ENCODE data around the gene PARVB. TPM values are rescaled to one million over a fixed set of nuclear protein-coding genes. Genes with fewer than 3 reads are reported as not detected.
A peak's percentile ranks its signal among the peaks of the same experiment; 100 is the strongest.
"Not testable (repeated sequence)": the region's sequence is repeated elsewhere in the genome, so short reads cannot be mapped to it uniquely, and the experiment has no call there.

The PARVB gene
- total RNA-seq, 1 donor from 2014 or later = 98.1 TPM

DNA sequence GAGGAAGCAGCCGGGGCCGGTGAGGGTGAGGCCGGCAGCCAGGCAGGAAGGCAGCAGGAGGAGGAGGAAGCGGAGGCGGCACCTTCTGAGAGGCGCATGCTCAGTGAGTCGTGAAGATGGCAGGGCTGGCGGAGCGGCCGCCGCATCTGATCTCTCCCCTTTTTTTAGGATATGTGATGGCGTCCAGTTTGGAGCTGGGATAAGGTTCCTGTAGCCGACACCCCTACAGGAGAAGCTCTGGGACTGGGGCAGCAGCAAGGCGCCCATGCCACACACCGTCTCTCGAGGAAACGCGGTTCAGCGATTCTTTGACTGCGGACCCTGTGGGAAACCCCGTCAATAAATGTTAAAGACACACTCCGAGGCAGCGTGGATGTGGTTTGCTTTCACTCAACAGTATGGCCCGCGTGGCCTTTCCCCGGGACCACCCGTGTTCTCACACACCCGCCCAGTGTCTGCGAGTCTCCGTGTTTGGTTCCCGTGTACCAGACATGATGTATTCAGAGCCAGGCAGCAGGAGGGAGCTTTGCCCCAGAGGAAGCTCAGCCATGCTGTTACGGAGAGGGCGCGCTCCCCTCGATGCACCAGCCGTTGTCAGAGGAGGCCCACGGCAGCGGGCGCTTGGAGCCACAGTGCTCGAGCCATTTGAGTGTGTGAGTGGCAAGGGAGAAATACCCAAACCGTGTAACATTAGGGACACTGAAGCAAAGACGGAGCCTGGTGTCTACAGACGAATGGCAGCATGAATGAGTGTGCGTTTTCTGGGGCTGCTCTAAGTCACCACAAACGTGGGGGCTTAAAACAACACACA is 27.7 kb upstream of the PARVB start:
- intact Hi-C loops (cut with DNase I) = no loop called here
- peak; percentile 89 for DNase-seq (ENCODE audit: low spot score)

DNA sequence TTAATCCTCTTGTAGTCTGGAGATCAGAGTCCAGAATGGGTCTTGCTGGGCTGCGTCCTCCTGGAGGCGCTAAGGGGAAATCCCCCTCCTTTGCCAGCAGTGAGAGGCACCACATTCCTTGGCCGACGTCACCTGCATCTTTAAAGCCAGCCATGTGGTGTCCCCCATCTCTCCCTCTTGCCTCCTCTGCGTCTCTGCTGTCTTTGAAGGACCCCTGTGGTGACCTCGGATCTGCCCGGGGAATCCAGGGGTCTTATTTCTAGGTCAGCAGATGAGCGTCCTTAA is 27.2 kb upstream of the PARVB start:
- intact Hi-C loops (cut with DNase I) = no loop called here
- DNase-seq (ENCODE audit: low spot score) = no peak

DNA sequence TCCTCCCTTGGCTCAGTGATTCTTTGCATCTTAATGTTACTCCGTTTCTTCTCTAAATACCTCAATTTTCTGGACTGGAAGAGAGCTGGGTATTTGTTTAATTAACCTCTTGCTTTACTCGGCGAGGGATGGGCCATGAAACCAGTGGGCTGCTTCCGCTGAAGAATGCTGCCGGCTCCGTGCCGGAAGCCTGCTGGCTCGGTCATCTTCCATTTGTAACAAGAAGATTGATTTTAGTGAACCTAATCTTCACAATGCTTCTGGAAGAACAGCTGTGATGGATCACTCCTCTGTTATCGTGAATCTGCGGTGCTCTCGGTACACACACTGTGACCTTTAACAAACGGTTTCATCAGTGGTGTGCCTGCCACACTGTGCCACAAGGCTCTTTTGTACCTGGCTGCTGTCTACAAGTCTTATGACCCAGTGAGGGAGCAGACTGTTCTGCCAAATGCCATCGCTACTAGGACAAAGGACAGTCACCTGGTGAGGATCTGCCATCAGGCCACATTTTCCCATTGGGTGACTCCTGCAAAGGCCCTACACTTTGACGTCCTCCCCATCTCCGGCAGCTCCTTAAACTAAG is 25.3 kb upstream of the PARVB start:
- DNase-seq (ENCODE audit: low spot score) = no peak

DNA sequence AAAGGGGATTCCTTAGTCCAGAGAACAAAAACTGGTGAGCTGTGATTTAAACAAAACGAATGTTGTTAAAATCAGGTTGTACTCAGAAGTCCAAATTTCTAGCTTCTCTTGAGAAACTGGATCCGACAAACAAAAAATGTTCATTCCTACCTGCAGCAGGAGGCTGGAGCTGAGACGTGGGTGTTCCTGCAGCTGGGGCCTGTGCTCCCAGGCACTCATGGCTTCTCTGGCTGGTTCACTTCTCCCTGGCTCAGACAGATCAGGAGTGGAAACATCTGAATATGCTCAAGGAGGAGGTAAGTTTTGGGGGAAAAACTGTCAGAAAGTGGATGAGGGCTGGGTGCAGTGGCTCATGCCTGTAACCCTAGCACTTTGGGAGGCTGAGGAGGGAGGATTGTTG is 24.7 kb upstream of the PARVB start:
- intact Hi-C loops (cut with DNase I) = no loop called here
- no peak for DNase-seq (ENCODE audit: low spot score)

More for the DNA sequence above, 25.3 kb upstream of the PARVB start:
- intact Hi-C loops (cut with DNase I) = no loop called here

DNA sequence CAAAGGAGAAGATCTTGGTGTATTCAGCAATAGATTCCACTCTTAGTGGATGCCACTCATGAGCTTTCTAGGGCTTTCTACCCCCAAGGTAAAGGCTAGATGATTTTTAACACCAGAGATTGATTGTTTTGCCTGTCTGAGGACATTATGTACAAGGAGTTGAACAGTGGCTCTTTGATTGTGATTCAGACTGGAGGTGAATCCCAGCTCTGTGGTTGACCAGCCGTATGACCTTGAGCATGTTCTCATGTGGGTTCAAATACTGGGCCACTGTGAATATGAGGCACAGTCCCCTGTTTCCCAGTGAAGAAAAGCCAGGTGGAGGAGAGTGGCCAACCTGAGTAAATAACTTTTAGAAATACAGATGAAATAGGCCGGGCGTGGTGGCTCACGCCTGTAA is 24.0 kb upstream of the PARVB start:
- intact Hi-C loops (cut with DNase I) = no loop called here
- DNase-seq (ENCODE audit: low spot score) = no peak

DNA sequence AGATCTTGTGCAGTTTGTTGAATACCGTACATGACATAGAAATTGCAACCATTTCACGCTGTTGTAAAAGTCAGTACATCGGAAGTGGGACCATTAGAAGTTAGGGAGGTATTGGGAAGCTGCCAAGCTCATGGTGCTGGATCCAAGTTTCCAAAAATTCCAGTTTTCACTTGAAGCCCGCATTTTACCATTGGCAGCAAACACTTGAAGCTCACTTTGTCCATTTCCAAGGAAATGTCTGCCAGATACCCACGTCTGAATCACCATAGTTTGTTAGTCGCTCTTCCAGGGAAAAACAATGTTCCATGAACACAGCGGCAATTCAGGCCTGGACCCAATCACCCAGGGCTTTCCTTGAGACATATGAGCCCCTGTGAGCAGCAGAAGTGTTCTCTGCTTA is 22.6 kb upstream of the PARVB start:
- DNase-seq (ENCODE audit: low spot score) = no peak
- intact Hi-C loops (cut with DNase I) = no loop called here

DNA sequence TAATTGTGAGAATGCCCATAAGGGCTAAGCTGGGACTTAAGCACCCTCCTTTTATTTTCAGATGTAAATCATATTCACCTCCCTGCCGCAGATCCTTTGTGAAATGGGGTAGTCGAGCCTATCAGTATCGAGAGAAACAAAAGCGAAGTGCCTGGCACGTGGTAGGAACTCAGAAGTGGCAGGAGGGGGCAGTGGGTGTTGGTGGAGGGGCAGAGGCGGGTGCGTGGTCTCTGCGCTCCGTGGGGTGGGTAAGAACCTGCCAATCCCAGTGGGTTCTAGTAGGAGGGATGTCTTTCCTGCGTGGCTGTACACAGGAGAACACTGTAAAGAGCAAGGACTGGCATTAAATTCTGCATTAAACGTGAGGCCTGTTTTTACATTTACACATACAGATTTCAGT is 21.8 kb upstream of the PARVB start:
- intact Hi-C loops (cut with DNase I) = no loop called here
- no peak for DNase-seq (ENCODE audit: low spot score)

DNA sequence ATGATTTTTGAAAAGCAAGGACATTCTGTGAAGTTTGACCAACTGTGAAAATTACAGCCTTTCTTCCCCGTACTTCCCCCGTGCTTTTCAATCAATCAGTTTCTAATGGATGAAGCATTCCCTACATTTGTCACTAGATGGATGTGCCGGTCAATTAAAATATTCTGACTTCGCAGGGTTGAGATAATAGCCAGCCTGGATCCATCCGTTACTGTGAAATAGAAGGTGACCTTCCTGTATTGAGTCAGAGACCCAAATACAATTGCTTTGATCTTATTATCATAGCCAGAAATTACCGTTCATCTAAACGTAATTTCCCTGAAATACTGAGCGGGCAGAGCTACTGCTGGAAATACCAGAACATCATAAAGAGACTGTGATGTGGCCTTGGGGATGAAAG is 21.1 kb upstream of the PARVB start:
- intact Hi-C loops (cut with DNase I) = no loop called here
- DNase-seq (ENCODE audit: low spot score) = no peak

DNA sequence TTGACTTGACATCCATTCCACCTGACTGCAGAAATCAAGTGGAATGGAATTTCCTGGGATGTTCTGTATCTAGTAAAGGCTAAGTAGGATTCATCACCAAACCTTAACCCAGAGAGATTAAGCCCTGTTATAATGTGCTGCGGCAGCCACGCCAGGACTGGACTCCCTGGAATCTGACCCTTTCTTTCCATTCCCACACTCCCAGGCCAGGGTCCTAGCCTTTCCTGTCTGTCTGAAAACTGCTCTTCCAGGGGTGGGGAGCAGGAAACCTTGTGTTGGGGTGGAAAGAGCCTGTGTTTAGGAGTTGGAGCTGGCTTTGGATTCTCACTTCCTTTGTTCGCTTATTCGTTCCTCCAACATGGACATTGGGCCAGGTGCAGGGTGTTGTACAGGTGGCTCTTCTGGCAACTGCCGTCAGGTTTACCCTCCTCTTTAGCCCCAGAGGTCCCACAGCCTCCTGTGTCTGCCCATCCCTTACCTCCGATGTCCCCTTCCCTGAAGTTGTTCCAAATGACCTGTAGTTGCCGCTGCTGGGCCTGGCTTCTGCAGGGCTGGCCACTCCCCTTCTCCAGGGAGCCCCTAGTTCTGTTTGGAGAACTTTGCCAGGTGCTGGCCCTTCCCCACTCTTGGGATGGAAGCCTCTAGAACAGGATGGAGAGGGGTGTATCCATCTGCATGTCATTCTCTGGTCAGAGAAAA is 20.5 kb upstream of the PARVB start:
- DNase-seq (ENCODE audit: low spot score) = no peak
- intact Hi-C loops (cut with DNase I) = no loop called here

DNA sequence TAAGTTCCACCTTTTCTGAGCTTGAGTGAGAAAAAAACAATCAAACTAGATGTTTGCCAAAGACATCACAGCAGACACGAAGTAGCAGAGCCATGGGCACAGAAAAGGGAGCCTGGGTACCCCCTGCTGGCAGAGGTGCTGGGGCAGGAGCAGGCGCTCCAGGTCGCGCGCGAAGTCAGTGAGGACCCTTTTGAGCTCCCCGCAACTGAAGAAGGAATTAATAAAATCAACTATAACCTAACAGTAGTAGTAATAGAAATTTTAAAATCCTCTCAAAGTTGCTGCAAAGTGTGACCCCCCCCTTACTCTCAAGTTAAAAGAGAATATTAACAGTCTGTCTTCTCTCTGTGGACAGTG is 20.0 kb upstream of the PARVB start:
- intact Hi-C loops (cut with DNase I) = no loop called here
- DNase-seq (ENCODE audit: low spot score) = no peak

DNA sequence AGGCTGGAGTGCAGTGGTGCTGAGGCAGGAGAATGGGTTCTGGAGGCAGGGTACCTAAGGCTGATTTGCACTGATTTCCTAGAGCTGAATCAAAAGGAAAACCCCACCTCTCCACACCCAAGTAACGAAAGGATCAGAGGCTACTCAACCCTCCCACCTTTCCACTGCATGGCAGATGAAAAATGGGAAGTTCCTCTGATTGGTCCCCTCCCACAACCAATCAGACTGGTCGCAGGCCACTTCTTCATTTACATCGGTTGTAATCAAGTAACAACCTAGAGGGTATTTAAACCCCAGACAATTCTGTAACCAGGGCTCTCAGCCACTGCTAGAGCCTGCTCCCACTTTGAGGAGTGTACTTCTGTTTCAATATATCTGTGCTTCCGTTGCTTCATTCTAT is 18.6 kb upstream of the PARVB start:
- no peak for DNase-seq (ENCODE audit: low spot score)

DNA sequence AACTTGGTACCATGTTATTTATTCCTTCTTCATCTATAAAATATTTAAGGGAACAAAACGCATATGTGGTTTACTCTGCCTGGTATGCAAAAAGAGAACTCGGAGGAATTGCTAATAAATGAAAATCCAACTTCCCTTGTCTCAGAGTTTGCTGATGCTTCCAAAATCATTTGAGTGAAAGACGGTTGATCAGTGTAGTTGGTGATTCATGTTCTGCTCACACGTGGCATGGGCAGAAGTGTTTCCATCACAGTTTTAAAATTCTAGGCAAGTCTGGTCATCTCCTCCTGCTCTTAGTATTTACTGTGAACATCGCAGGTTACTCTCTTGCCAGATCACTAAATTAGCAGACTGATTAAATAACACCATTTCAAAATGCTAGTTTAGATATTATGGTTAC is 11.9 kb upstream of the PARVB start:
- DNase-seq (ENCODE audit: low spot score) = no peak
- intact Hi-C loops (cut with DNase I) = no loop called here

More for the DNA sequence above, 18.6 kb upstream of the PARVB start:
- intact Hi-C loops (cut with DNase I) = no loop called here

DNA sequence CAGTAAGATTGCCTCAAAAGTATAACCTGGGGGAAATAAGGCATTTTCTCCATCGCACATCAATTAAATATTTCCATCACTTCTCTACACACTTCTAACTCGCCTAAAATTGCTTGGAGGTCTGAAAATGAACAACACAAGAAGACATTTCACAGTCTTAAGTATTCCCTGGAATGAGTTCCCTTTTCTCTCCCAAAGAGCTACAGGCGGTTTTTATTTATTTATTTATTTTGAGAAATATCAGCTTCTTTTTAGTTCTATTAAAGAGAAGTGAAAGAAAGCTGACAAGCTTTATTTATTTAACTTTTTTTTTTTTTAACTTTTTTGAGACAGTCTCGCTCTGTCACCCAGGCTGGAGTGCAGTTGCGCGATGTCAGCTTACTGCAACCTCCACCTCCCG is 11.5 kb upstream of the PARVB start:
- intact Hi-C loops (cut with DNase I) = no loop called here
- DNase-seq (ENCODE audit: low spot score) = no peak

DNA sequence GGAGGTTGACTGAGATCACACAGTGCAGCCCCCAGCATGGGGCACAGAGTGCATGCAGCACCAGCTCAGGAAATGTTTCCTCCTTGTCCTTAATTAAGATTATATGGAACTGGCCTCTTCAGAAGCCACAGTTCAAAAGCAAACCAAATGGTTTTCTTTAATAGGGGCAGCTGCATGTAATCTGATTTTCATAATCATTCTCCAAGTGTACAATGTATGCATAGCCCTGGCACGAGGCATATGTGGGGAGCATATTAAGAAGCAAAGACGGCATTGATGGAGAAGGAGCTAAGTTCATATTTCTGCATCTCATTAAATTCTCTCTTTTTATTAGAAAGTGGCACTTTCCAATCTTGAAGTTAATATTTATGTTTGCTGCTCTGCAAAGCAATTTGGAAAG is 9.9 kb upstream of the PARVB start:
- intact Hi-C loops (cut with DNase I) = no loop called here
- no peak for DNase-seq (ENCODE audit: low spot score)

DNA sequence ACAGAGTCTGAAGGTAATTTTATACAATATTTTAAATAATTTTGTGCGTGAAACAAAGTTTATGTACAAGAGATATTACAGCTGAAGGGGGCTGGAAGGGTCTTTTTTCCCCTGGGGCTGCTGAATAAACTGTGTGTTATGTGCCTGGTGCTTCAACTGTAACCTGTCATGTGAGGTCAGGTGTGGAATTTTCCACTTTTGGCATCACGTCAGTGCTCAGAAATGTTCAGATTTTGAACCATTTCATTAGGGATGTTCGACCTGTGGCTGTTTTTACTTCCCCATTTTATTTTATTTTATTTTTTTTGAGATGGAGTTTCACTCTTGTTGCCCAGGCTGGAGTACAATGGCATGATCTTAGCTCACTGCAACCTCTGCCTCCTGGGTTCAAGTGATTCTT is 7.5 kb upstream of the PARVB start:
- intact Hi-C loops (cut with DNase I); DNase-seq (ENCODE audit: low spot score): not testable (repeated sequence)

DNA sequence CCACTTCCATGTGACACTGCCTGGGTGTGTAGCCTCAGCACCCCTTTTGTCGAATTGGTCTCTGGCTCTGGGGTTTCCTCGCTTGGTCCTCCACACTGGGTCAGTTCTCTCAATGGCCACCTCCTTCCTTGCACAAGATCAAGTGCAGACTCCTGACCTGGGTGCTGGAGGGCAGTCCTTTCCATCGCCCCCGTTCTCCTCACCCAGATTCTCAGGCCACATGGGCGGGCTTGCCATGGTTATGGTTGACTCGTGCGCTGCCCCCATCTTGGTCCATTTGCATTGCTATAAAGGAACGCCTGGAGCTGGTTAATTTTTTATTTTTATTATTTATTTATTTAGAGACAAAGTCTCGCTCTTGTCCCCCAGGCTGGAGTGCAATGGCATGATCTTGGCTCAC is 5.5 kb upstream of the PARVB start:
- intact Hi-C loops (cut with DNase I) = no loop called here
- no peak for DNase-seq (ENCODE audit: low spot score)

DNA sequence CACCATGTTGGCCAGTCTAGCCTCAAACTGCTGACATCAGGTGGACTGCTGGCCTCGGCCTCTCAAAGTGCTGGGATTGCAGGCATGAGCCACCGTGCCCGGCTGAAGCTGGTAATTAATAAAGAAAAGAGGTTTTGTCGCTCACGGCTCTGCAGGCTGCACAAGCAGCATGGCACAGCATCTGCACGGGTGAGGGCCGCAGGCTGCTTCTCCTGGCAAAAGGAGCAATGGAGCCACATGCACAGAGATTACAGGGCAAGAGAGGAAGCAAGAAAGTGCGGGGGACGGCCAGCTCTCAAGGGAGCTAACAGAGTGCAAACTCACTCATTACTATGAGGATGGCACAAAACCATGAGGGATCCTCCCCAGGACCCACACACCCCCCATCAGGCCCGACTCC is 4.7 kb upstream of the PARVB start:
- intact Hi-C loops (cut with DNase I) = no loop called here
- no peak for DNase-seq (ENCODE audit: low spot score)

DNA sequence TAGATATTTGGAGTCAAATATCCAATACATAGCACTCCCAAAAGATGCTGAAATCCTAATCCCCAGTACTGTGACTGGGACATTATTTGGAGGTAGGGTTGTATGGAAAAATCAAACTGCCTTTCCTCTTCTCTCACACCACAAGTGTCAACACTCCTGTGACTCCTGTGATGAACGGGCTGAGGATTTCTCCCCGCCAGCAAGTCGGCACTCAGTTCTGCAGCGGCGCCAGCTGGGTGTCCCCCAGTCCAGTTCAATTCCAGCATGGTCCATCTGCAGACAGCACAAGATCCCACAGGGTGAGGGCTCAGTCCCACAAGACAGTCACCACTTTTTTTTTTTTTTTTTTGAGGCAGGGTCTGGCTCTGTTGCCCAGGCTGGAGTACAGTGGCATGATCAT is 4.3 kb upstream of the PARVB start:
- DNase-seq (ENCODE audit: low spot score) = no peak
- intact Hi-C loops (cut with DNase I) = no loop called here

DNA sequence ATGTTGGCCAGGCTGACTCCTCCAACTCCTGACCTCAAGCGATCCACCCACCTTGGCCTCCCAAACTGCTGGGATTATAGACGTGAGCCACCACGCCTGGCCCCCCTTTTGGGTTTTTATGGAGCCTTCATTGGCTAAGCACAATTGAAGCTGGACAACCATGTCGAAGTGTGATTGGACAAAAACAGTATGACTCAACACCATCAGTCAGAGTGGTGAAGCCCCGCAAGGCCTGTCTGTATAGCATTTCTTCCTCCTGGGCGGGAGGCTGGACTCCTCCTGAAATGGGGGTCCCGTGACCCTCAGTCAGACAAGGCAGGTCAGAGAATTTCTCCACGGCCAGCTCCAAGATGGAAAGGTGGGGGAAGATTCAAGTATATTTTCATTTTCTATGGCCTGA is 3.1 kb upstream of the PARVB start:
- intact Hi-C loops (cut with DNase I) = no loop called here
- no peak for DNase-seq (ENCODE audit: low spot score)

DNA sequence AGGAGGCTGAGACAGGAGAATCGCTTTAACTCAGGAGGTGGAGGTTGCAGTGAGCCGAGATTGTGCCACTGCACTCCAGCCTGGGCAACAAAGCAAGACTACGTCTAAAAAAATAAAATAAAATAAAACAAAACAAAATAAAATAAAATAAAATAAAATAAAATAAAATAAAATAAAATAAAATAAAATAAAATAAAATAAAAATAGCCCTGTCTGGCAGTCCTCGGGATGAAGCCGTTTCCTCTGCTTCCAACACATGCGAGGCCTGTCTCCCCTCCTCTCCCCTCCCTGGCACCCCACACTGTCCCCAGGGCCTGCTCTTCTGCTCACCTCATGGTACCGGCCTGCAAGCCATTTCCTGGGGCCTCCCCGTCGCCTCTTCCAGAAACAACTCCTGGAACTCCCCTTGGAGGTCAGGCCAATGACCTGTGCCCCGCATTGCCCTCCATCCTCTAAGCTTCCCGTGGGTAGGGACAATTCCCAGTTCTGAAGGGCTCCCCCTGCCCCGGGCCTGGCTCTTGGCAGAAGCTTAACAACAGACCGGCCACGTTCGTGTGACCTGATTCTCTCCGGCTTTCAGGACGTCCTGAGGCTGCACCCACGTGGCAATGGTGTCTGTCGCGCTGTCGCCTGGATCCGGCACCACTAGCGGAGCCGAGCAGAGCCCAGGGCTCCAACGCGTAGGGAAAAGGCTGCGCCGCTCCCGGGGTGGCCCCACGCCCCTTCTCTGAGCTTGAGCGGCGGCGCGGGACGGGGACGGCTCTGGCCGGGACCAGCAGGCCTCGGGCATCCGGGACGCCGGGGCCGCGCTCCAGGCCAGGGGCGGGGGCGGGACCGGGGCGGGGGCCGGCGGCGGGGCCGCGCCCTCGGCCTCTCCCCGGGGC is 456 bp upstream of the PARVB start:
- DNase-seq (ENCODE audit: low spot score) = peak; percentile 83
- intact Hi-C loops (cut with DNase I) = no loop called here

Measured in cardiac septum (tissue), 1 donor.